Esophagus muscularis mucosa (tissue), 4 donors: ENCODE results near the gene NRXN2. TPM values are rescaled to one million over a fixed set of nuclear protein-coding genes. Genes with fewer than 3 reads are reported as not detected.

Experiments
- DNase-seq: peaks from one replicate; pipeline ENCODE4 v3.0.0-alpha.2; 2017; ENCODE audit errors: extremely low spot score
- H3K27ac ChIP-seq, 4 donors: fragments of 200-600 bp; sonication (generic); replicated peaks in 1 of 4; 1 replicate in 3 of 4; 2 replicates in 1 of 4; pipeline ENCODE4 v1.5.1; 2016 to 2019; ENCODE audit warnings: mild to moderate bottlenecking in 1 of 4
- H3K27me3 ChIP-seq, 4 donors: fragments of 200-600 bp; sonication (generic); one replicate each; pipeline versions ENCODE4 v1.5.1 to v1.6.0; 2016 to 2019
- H3K36me3 ChIP-seq, 4 donors: fragments of 200-600 bp; sonication (generic); one replicate each; pipeline ENCODE4 v1.5.1; 2016 to 2019
- H3K4me1 ChIP-seq, 4 donors: fragments of 200-600 bp; sonication (generic); one replicate each; pipeline ENCODE4 v1.5.1; 2016 to 2019
- H3K4me3 ChIP-seq, 4 donors: fragments of 200-600 bp; sonication (generic); 1 replicate in 2 of 4; 2 replicates in 2 of 4; pipeline ENCODE4 v1.5.1; 2016 to 2019; ENCODE audit warnings: mild to moderate bottlenecking in 4 of 4, moderate library complexity in 1 of 4
- H3K9me3 ChIP-seq, 4 donors: fragments of 200-600 bp; sonication (generic); 1 replicate in 3 of 4; 2 replicates in 1 of 4; pipeline ENCODE4 v1.5.1; 2016 to 2019
- CTCF ChIP-seq, 3 experiments: fragments of 200-600 bp in 2 of 3; fragments of 450-650 bp in 1 of 3; sonication (generic) in 2 of 3; IDR thresholded peaks; one replicate each; pipeline ENCODE4 v1.5.1; 2017 to 2019; ENCODE audit warnings: antibody characterized with exemption in 3 of 3, mild to moderate bottlenecking in 2 of 3, moderate library complexity in 1 of 3
- EP300 ChIP-seq: sonication (generic); formaldehyde crosslinking; IDR thresholded peaks from one replicate; pipeline ENCODE4 v1.6.1; 2017; ENCODE audit warnings: antibody characterized with exemption
- POLR2A ChIP-seq: fragments of 450-650 bp; IDR thresholded peaks from one replicate; pipeline ENCODE4 v1.6.1; 2017; ENCODE audit warnings: antibody characterized with exemption, moderate library complexity, mild to moderate bottlenecking, low read depth
- POLR2AphosphoS5 ChIP-seq, 2 donors: sonication (generic); formaldehyde crosslinking; IDR thresholded peaks; one replicate each; pipeline ENCODE4 v1.6.1; 2017; ENCODE audit warnings: antibody characterized with exemption in 2 of 2
- WGBS: methylation state at CpG from one replicate; pipeline ENCODE4 v1.1.5; 2018; 5-methylcytosine and 5-hydroxymethylcytosine counted together
- intact Hi-C: fragments of 100-400 bp; cut with DNase I; formaldehyde crosslinking; loops from one replicate; pipeline ENCODE4 v1.15.1; 2023
- total RNA-seq, 4 donors: library from RNA; depleted of rRNA; stranded (reverse); fragments of >200 nt; gene quantifications; one replicate each; pipeline versions ENCODE4 v1.1.0 to v1.2.1, GENCODE V29; 2016

The NRXN2 gene
- total RNA-seq, 4 donors from 2014 or later = 2.1 to 12.9 (median 4.3) TPM

- 82% methylated on average over 9 of the region's 9 CpGs for WGBS
Observed at GRCh38 chr11:64626637-64627036, 96.4 kb downstream of the NRXN2 start.

GRCh38 chr11:64624883-64625481 is 98.0 kb downstream of the NRXN2 start:
- intact Hi-C loops = no loop called here
- Histone ChIP-seq H3K27ac (no peak overlapping the region), H3K27me3 (peaks cover 0 to under 1% (median 0%) of the 10 kb centered on the region in 4 donors), H3K36me3 (no peaks in the 10 kb centered on the region), H3K9me3 (no peaks in the 10 kb centered on the region), H3K4me1 (peaks cover 0 to 20% (median 14%) of the 10 kb centered on the region in 4 donors), H3K4me3 (no peak overlapping the region)
- no peak for TF ChIP-seq CTCF (IDR thresholded peaks at IDR 0.05)
- no peak for TF ChIP-seq POLR2AphosphoS5 (IDR thresholded peaks at IDR 0.05)
- TF ChIP-seq POLR2A = no peak
- no peak for TF ChIP-seq EP300
- 81% methylated on average over 4 of the region's 4 CpGs for WGBS
- no peak for DNase-seq

More at GRCh38 chr11:64626637-64627036, 96.4 kb downstream of the NRXN2 start:
- no peak overlapping the region for H3K27ac ChIP-seq
- H3K36me3 ChIP-seq = no peaks in the 10 kb centered on the region
- intact Hi-C loops = no loop called here
- H3K4me3 ChIP-seq = no peak overlapping the region
- H3K9me3 ChIP-seq = no peaks in the 10 kb centered on the region
- peaks cover 0 to 5% (median 0%) of the 10 kb centered on the region in 4 donors for H3K27me3 ChIP-seq
- TF ChIP-seq CTCF (IDR thresholded peaks at IDR 0.05) (no peak), POLR2AphosphoS5 (IDR thresholded peaks at IDR 0.05) (no peak), EP300 (no peak), POLR2A (no peak)
- H3K4me1 ChIP-seq = peaks cover 0 to 13% (median 7%) of the 10 kb centered on the region in 4 donors
- DNase-seq = no peak

GRCh38 chr11:64622681-64623080 is 100.3 kb downstream of the NRXN2 start:
- Histone ChIP-seq H3K4me3 (no peak overlapping the region), H3K9me3 (no peaks in the 10 kb centered on the region), H3K27me3 (no peaks in the 10 kb centered on the region), H3K27ac (no peak overlapping the region), H3K36me3 (no peaks in the 10 kb centered on the region), H3K4me1 (peaks cover 0 to 23% (median 19%) of the 10 kb centered on the region in 4 donors)
- intact Hi-C loops = no loop called here
- DNase-seq = no peak
- TF ChIP-seq CTCF (IDR thresholded peaks at IDR 0.05) = no peak
- TF ChIP-seq POLR2AphosphoS5 (IDR thresholded peaks at IDR 0.05) = no peak
- TF ChIP-seq POLR2A = no peak
- TF ChIP-seq EP300 = no peak
- 89% methylated on average over 10 of the region's 19 CpGs for WGBS

- Histone ChIP-seq H3K27ac (peak overlapping the region in 1 of 4 donors; percentile 64), H3K27me3 (no peaks in the 10 kb centered on the region), H3K4me3 (no peak overlapping the region), H3K4me1 (peaks cover 0 to 23% (median 19%) of the 10 kb centered on the region in 4 donors), H3K36me3 (no peaks in the 10 kb centered on the region), H3K9me3 (no peaks in the 10 kb centered on the region)
- WGBS = 78% methylated on average over 5 of the region's 5 CpGs
- TF ChIP-seq POLR2AphosphoS5 (IDR thresholded peaks at IDR 0.05) (no peak), POLR2A (no peak), EP300 (no peak), CTCF (IDR thresholded peaks at IDR 0.05) (no peak)
- intact Hi-C loops = no loop called here
- no peak for DNase-seq
Observed at GRCh38 chr11:64621283-64622019, 101.5 kb downstream of the NRXN2 start.
